ENCODE data around the gene UBB.

Gene UBB

GRCh38 chr17:16380640-16381495 lies at the start of gene UBB:
Gene UBB, plus strand, starts transcription at chr17:16381091. Its CDS starts 817 bp downstream, at chr17:16381908.
- DNase-seq, result peak; percentile 97

DNA sequence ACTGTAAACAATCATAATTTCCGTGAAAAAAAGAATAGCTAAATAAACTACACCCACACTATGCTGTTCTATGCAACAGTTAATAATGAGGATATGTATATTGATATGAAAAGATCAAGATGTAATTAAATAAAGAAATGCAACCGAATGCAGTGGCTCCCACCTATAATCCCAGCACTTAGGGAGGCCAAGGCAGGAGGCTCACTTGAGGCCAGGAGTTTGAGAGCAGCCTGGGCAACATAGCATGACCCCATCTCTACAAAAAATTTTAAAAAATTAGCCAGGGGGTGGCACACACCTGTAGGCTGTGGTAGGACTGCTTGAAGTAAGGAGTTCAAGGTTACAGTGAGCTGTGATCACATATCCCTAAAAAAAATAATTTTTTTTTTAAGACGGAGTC lies 42.5 kb upstream of the UBB start:
- DNase-seq, result no peak

DNA sequence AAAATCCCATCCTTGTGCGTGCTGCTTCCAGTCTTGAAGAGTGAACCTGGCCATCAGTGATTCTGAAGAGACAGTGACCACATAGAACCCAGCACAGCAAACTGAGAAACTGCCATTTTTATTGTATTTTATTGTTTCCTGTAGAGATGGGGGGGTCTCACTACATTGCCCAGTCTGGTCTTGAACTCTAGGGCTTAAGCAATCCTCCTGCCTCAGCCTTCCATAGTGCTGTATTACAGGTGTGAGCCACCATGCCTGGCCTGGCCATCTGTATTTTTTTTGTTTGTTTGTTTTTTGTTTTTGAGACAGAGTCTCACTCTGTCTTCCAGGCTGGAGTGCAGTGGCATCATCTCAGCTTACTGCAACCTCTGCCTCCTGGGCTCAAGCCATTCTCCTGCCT lies 41.5 kb upstream of the UBB start:
- DNase-seq, result no peak

GRCh38 chr17:16339959-16340358 lies 40.9 kb upstream of the UBB start:
- DNase-seq, result no peak

GRCh38 chr17:16342979-16343378 lies 37.9 kb upstream of the UBB start:
- no peak for DNase-seq

- no peak for DNase-seq
Observed at GRCh38 chr17:16343569-16343968, 37.3 kb upstream of the UBB start.

DNA sequence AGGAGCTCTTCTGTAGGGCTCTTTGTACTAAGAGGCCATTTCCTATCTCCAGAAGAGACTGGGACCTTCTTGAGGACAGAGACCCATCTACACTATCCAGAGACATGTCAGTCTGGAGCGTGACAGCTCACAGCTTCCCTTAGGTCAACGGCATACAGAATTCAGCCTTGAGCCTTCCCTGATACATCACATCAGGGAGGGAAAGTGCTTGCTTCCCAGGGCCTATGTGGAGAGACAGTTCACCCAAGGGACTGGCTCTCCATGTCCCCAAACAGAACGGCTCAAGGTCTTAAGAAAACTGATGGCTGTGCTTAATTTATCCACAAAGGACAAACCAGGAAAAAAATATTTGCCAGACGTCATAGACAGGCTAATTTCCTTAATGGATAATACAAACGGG lies 35.3 kb upstream of the UBB start:
- DNase-seq, result no peak

- DNase-seq, result no peak
Observed at GRCh38 chr17:16346721-16347271, 34.1 kb upstream of the UBB start.

DNA sequence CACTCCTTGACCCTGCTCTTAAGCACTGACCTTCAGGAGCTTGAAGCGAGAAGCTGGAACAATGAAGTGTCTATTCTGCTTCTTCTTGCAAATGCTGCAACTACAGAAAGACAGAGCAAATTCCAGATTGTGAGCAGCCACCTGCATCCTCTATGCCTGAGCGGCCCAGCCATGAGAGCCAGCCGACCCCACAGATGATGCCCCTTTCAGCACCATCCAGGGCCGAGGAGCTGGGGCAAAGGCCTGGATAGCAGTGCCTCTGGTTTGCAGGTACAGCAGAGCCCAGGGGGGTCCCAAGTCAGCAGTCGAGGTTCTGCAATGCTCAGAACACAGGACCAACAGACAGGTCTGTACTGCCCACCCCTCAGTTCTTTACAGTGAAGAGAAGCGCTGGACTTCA lies 32.3 kb upstream of the UBB start:
- DNase-seq, result no peak

DNA sequence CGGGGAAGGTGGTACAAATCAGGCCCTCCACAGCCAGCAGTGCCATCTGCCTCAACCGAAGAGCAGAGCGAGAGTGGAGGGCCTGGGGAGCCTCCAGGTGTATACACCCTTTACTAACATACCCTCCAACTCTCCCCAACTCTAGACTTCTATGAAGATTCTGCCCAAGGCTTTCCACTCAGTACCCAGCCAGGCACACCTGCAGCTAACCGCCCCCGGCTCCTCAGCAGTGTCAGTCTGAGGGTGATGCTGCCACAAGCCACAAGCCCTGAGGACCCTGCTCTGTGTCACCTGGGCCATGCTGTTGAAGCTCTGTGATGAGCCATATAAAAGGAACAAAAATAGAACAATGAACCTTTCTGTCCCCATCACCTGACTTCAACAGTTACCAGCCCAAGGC lies 31.5 kb upstream of the UBB start:
- no peak for DNase-seq

- DNase-seq, result no peak
Observed at GRCh38 chr17:16351831-16352230, 29.1 kb upstream of the UBB start.

- DNase-seq, result no peak
Observed at GRCh38 chr17:16352303-16352666, 28.6 kb upstream of the UBB start.

DNA sequence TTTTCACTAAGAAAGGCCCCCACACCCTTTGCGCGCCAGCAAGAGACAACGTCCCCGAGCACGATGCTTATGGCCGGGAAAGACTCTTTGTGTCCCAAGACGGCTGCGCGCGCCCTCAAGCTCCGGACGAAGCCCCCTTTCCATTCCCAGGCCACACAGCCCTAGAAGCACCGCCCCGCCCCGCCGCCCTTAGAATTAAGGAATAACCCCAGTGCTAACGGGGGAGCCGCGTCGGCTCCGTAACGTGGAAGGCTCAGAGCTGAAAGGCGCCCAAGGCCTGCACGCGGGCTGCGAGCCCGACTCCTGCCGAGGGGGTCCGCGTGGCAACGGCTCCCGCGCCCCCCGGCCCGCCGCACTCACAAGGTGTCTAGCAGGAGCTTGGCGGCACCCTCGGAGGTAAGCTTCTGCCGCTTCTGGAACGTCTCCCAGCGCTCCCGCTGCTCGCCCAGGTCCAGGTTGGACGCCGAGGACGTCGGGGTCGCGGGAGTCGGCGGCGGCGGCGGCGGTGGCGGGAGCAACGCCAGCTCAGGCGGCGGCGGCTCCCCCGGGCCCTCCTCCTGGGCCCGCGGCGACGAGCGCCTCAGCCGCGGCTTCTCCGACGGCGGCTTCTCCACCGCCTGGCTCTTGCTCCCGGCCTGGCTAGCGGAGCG lies 28.1 kb upstream of the UBB start:
- DNase-seq, result peak; percentile 23

GRCh38 chr17:16353317-16354174 lies 27.3 kb upstream of the UBB start, which contains the start of gene CENPV:
Gene CENPV, minus strand, starts transcription at chr17:16353469. Its CDS starts 33 bp downstream, at chr17:16353436.
- peak; percentile 57 for DNase-seq

GRCh38 chr17:16354585-16354984 lies 26.3 kb upstream of the UBB start:
- DNase-seq, result no peak

DNA sequence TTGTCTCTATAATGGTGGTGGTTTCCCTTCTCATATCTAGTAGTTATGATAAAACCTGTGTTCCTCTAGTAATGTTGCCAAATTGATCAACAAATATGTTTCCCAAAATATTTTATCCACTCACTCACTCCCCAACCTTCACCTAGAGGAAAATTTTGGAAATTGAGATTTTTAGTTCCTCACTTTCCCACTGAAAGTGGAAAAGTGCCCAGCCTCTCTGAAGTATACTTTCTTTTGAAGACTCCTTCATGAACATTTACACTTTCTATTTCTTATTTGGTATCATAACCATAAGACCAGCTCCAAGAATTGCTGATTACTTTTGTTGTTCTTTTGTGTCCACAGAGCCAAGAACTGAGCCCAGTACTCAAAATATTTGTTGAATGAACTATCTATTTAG lies 22.5 kb upstream of the UBB start:
- DNase-seq, result no peak

DNA sequence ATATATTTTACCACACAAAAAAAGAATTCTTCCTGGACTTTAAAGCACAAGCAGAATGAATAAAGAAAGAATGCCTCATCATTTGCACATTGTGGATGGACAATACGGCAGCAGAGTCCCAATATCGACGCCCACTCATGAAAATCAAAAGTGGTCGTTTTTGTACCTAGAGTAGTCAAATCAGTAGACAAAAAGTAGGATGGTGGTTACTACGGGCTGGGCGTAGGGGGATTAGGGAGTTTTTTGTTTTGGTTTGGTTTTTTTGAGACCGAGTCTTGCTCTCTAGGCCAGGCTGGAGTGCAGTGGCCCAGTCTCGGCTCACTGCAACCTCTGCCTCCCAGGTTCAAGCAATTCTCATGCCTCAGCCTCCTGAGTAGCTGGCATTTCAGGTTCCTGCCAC lies 19.0 kb upstream of the UBB start:
- DNase-seq, result no peak

GRCh38 chr17:16363749-16364536 lies 16.9 kb upstream of the UBB start:
- DNase-seq, result peak; percentile 86

GRCh38 chr17:16364625-16365024 lies 16.3 kb upstream of the UBB start:
- DNase-seq, result no peak

- DNase-seq, result peak; percentile 61
Observed at GRCh38 chr17:16371742-16372141, 9.1 kb upstream of the UBB start.

DNA sequence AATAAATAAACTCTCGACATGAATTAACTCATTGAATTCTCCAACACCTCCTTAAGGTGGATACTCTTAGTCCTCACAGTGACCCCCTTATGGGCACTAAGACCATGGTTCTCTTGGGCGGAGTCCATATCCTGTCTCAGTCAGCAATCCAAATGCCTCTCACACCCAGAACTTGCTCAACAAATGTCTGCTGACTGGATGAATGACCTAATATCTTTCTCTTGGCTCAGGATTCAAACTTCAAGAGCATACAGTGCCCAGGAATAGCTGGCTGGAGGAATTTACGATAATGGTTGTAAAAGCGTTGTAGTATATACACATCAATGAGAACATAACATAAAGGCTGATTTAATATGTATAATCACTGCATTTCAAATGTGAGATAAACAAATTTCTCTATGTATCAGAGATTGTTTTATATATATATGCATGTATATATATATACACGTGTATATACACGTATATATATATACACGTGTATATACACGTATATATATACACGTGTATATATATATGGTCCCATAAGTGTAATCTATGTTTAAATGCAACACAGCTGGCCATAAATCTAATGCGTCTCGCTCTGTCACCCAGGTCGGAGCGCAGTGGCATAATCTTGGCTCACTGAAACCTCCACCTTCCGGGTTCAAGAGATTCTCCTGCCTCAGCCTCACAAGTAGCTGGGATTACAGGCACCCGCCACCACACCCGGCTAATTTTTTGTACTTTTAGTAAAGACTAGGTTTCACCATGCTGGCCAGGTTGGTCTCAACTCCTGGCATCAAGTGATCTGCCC lies 6.5 kb upstream of the UBB start:
- peak; percentile 46 for DNase-seq

Measured in suppressor macrophage treated with lipopolysaccharide for 4 hours (primary cell).